ENCODE results near the gene SMARCE1. TPM values are rescaled to one million over a fixed set of nuclear protein-coding genes. Genes with fewer than 3 reads are reported as not detected.

The SMARCE1 gene
- polyA plus RNA-seq, 2 of the 4 experiments (the other 2 are of a cell fraction): 109 to 111 TPM

GRCh38 chr17:40604327-40605080 is 43.1 kb downstream of the SMARCE1 start:
- no peaks in the 10 kb centered on the region for H3K9me3 ChIP-seq
- H3K27ac ChIP-seq: no peak overlapping the region
- WGBS (ENCODE audit: missing lambda C conversion rate): 70% methylated on average over 8 of the region's 8 CpGs
- ATAC-seq: no peak
- ChIA-PET POLR2A (no interaction called here), CTCF (interaction anchor here (1.1 to 2.9 kb wide), 9 partner anchors 10 to 1058 kb away, joined by 4 to 22 read pairs (median 6); no protein-coding TSS in a partner anchor)
- H3K4me3 ChIP-seq: no peak overlapping the region
- no peak for FAIRE-seq
- no peak overlapping the region for H3K4me2 ChIP-seq
- no peaks in the 10 kb centered on the region for H3K4me1 ChIP-seq
- no peak for DNase-seq (ENCODE audit: low read depth in 1 of 2, low spot score in 1 of 2)
- TF ChIP-seq BHLHE40 (IDR thresholded peaks at IDR 0.05; ENCODE audit: low read depth, low read length): no peak
- no peak for TF ChIP-seq KDM1A (IDR thresholded peaks at IDR 0.05; ENCODE audit: low read depth)
- TF ChIP-seq HMGXB4 (CRISPR knock-in tag; IDR thresholded peaks at IDR 0.05; ENCODE audit: borderline replicate concordance): no peak
- no peak for TF ChIP-seq ZNF302 (CRISPR knock-in tag; IDR thresholded peaks at IDR 0.05)
- no peak for TF ChIP-seq CTCF (IDR thresholded peaks at IDR 0.05)
- no peak for TF ChIP-seq HDAC2 (IDR thresholded peaks at IDR 0.05)
- TF ChIP-seq CBX2 (IDR thresholded peaks at IDR 0.05; ENCODE audit: borderline replicate concordance, low read depth): no peak
- TF ChIP-seq JUN (IDR thresholded peaks at IDR 0.05): no peak
- no peak for TF ChIP-seq SREBF2 (IDR thresholded peaks at IDR 0.05)

- no peak overlapping the region for H3K27ac ChIP-seq
- POLR2A ChIA-PET: no interaction called here
- no peaks in the 10 kb centered on the region for H3K4me1 ChIP-seq
- CTCF ChIA-PET: interaction anchor here (0.6 to 2.9 kb wide), 11 partner anchors 9 to 1065 kb away, joined by 3 to 22 read pairs (median 4); no protein-coding TSS in a partner anchor
- ATAC-seq (no peak), FAIRE-seq (no peak), DNase-seq (ENCODE audit: low read depth in 1 of 2, low spot score in 1 of 2) (no peak)
- 88% methylated on average over 22 of the region's 22 CpGs for WGBS (ENCODE audit: missing lambda C conversion rate)
- no peaks in the 10 kb centered on the region for H3K9me3 ChIP-seq
- H3K4me3 ChIP-seq: no peak overlapping the region
- H3K4me2 ChIP-seq: no peak overlapping the region
- no peak for TF ChIP-seq FOSB (CRISPR knock-in tag; IDR thresholded peaks at IDR 0.05)
- 0 out of 2 replicates have a peak, but pooled peaks have one; percentile 10 for TF ChIP-seq POLR2A (IDR thresholded peaks at IDR 0.05; ENCODE audit: low read length)
Observed at GRCh38 chr17:40602445-40603443, 44.9 kb downstream of the SMARCE1 start.

GRCh38 chr17:40600486-40601046 is 47.1 kb downstream of the SMARCE1 start:
- no peak for TF ChIP-seq MAX (IDR thresholded peaks at IDR 0.05)
- no peak for TF ChIP-seq E2F6 (IDR thresholded peaks at IDR 0.05; ENCODE audit: borderline replicate concordance, low read depth)
- no peak for TF ChIP-seq RAD21 (conservative IDR thresholded peaks at IDR 0.05 in 1 of 2, IDR thresholded peaks at IDR 0.05 in 1 of 2)
- TF ChIP-seq RFX5 (IDR thresholded peaks at IDR 0.05): no peak
- TF ChIP-seq REST (IDR thresholded peaks at IDR 0.05): no peak
- TF ChIP-seq CHD4 (IDR thresholded peaks at IDR 0.05; ENCODE audit: borderline replicate concordance): no peak
- no peak for TF ChIP-seq EP300 (IDR thresholded peaks at IDR 0.05)
- TF ChIP-seq HOXB13 (CRISPR knock-in tag; IDR thresholded peaks at IDR 0.05; ENCODE audit: low read depth): no peak
- no peak for TF ChIP-seq RNF2 (IDR thresholded peaks at IDR 0.05; ENCODE audit: borderline replicate concordance, low read depth)
- H3K9me3 ChIP-seq: peaks cover 5% of the 10 kb centered on the region; the same call in 1 of the 3 replicates
- no peak overlapping the region for H3K27ac ChIP-seq
- POLR2A ChIA-PET: no interaction called here
- ATAC-seq (no peak), DNase-seq (ENCODE audit: low read depth in 1 of 2, low spot score in 1 of 2) (no peak), FAIRE-seq (no peak)
- H3K4me2 ChIP-seq: no peak overlapping the region
- CTCF ChIA-PET: interaction anchor here (1.0 kb wide), 1 partner anchor 15 kb away, joined by 5 read pairs; no protein-coding TSS in a partner anchor
- no peaks in the 10 kb centered on the region for H3K4me1 ChIP-seq
- 43% methylated on average over 8 of the region's 8 CpGs for WGBS (ENCODE audit: missing lambda C conversion rate)
- H3K4me3 ChIP-seq: no peak overlapping the region
